Sigmoid colon (tissue), 4 donors: Measurements from ENCODE around the gene LRFN3.

Source experiments
- EP300 ChIP-seq, 4 donors: sonication (generic); formaldehyde crosslinking; IDR thresholded peaks; one replicate each; pipeline ENCODE4 v1.6.1; 2017; ENCODE audit warnings: antibody characterized with exemption in 4 of 4
- POLR2A ChIP-seq, 2 donors: fragments of 450-650 bp; IDR thresholded peaks; one replicate each; pipeline ENCODE4 v1.6.1; 2016; ENCODE audit warnings: antibody characterized with exemption in 2 of 2, mild to moderate bottlenecking in 2 of 2, moderate library complexity in 2 of 2
- POLR2AphosphoS5 ChIP-seq, 4 donors: sonication (generic); formaldehyde crosslinking; IDR thresholded peaks; one replicate each; pipeline ENCODE4 v1.6.1; 2017; ENCODE audit warnings: antibody characterized with exemption in 4 of 4
- TF ChIP-seq, protein P1 (sequence below), 4 experiments: fragments of 450-650 bp in 3 of 4; fragments of 200-600 bp in 1 of 4; IDR thresholded peaks; one replicate each; pipeline ENCODE4 v1.5.1; 2016 to 2019; ENCODE audit warnings: antibody characterized with exemption in 4 of 4, mild to moderate bottlenecking in 3 of 4, moderate library complexity in 2 of 4

DNA sequence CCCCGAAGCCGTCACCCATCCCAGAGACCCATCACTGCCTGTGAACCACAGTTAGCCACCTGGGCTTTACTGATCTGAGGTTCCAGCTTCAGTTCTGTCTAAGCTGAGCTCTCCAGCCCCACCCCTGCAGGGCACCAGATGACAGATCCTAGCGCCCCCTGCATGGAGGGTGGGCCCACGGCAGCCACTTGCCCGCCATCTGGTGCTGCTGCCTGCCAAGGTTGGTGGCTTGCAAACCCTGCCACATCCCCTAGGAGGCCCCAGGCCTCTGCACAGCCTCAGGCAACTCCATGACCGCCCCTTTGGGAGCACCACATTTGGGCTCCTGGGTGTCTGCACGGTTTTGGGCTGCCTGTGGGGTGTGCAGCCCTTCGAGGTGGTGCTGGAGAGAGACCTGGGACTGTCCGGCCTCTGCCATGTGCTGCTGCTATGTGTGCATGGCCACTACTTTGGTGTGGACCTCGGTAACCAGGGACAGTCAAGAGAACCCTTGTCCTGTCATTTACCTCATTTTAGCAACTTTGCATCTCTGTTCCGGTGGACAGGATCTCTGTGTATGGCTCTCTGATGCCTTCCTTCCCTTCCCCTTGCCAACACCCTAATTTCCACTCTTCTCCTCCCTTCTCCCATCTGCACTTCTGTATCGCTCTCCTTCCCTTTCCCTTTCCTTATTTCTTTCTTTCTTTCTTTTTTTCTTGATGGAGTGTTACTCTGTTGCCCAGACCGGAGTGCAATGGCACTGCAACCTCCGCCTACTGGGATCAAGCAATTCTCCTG, 41.5 kb downstream of the LRFN3 start:
- no peak for TF ChIP-seq POLR2AphosphoS5 (IDR thresholded peaks at IDR 0.05)
- TF ChIP-seq, protein P1, sequence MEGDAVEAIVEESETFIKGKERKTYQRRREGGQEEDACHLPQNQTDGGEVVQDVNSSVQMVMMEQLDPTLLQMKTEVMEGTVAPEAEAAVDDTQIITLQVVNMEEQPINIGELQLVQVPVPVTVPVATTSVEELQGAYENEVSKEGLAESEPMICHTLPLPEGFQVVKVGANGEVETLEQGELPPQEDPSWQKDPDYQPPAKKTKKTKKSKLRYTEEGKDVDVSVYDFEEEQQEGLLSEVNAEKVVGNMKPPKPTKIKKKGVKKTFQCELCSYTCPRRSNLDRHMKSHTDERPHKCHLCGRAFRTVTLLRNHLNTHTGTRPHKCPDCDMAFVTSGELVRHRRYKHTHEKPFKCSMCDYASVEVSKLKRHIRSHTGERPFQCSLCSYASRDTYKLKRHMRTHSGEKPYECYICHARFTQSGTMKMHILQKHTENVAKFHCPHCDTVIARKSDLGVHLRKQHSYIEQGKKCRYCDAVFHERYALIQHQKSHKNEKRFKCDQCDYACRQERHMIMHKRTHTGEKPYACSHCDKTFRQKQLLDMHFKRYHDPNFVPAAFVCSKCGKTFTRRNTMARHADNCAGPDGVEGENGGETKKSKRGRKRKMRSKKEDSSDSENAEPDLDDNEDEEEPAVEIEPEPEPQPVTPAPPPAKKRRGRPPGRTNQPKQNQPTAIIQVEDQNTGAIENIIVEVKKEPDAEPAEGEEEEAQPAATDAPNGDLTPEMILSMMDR (IDR thresholded peaks at IDR 0.05), result no peak
- TF ChIP-seq EP300 (IDR thresholded peaks at IDR 0.05), result no peak
- TF ChIP-seq POLR2A (IDR thresholded peaks at IDR 0.05), result no peak
